HG02852 (cell line): ENCODE data around the gene HEYL.
A peak's percentile ranks its signal among the peaks of the same experiment; 100 is the strongest.
"Not testable (repeated sequence)": the region's sequence is repeated elsewhere in the genome, so short reads cannot be mapped to it uniquely, and the experiment has no call there.

Experiments
- ATAC-seq: cut with Tn5 transposase; IDR thresholded peaks from one replicate; pipeline ENCODE4 v1.9.1; 2021; ENCODE audit warnings: mild to moderate bottlenecking, moderate library complexity; ENCODE audit not compliant: unreplicated experiment

The HEYL gene

DNA sequence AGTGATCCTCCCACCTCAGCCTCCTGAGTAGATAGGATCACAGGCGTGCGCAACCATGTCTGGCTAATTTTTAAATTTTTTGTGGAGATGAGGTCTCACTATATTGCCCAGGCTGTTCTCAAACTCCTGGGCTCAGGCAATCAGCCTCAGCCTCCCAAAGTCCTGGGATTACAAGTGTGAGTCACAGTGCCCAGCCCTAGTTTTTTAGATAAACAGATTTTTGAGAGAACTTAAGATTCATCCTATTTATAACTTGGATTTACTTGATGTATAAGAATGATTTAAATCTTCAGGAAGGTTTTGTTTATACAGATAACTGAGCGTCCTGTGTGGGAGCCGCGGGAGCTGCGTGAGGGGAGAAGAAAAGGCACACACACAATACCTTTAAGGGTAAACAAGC, 26.2 kb downstream of the HEYL start:
- ATAC-seq: no peak

DNA sequence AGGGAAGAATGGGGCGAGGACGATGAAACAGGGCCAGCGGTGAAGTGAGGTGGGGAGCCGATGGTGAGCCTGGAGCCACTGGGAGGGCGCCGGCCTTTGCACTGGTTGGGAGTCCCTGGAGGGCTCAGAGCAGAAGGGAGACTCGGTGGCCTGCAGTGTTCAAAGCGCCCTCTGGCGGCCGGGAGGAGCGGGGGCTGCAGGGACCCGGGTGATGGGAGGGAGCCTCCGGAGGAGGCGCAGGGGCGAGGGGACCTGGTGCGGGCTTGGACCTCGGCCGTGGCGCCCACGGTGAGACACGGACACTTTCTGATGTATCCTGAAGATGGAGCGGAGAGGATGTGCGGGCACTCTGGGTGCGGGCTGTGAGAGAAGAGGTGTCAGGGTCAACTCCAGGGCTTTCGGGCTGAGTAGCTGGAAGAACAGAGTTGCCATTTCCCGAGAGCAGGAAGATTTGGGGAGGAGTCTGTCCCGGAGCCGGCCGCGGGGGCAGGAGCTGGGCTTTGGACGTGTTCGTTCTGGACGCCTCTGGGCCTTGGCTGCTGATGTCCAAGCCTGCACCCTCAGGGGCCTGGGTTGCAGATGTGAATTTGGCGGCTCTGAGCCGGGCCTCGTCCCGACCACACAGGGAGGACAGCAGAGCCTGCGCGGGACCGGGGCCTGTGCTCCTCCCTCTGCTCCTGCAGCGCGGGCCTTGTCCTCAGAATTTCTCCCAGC, 29.7 kb downstream of the HEYL start:
- ATAC-seq: peak; percentile 69

DNA sequence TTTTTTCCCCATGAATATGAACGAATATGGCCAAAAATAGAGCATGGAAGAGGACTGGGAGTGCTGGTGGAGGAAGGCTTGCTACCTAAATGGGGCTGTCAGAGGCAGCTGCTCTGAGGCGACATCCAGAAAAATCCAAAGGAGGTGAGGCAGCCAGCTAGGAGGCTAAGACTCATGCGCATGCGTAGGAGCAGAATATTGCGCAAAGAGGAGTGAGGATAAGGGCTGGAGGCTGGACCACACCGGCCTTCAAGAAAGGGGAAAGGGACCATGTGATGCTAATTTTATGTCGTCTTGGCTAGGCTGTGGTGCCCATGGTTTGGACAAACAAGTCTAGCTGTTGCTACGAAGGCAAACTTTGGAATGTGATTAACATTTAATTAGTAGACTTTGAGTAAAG, 30.5 kb downstream of the HEYL start:
- no peak for ATAC-seq

DNA sequence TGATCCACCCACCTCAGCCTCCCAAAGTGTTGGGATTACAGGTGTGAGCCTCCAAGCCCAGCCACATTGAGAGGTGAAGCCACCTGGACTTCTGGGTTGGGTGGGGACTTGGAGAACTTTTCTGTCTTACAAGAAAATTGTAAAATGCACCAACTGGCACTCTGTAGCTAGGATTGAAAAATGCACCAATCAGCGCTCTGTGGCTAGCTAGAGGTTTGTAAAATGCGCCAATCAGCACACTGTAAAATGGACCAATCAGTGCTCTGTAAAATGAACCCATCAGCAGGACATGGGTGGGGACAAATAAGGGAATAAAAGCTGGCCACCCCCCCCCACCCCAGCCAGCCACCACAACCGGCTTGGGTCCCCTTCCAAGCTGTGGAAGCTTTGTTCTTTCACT, 35.8 kb downstream of the HEYL start:
- not testable (repeated sequence) for ATAC-seq

DNA sequence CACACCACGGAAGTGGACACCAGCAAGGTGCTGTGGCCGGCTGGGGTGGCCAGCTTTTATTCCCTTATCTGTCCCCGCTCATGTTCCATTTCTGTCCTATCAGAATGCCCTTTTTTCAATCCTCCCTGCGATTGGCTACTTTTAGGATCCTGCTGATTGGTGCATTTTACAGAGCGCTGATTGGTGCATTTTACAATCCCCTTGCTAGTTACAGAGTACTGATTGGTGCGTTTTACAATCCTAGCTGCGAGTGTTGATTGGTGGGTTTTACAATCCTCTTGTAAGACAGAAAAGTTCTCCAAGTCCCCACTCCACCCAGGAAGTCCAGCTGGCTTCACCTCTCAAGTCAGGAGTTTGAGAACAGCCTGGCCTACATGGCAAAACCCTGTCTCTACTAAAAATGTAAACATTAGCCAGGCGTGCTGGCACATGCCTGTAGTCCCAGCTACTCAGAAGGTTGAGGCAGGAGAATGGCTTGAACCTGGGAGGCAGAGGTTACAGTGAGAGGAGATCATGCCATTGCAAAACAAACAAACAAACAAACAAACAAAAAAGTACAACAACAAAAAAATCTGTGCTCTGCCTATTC, 37.7 kb downstream of the HEYL start:
- ATAC-seq: not testable (repeated sequence)

DNA sequence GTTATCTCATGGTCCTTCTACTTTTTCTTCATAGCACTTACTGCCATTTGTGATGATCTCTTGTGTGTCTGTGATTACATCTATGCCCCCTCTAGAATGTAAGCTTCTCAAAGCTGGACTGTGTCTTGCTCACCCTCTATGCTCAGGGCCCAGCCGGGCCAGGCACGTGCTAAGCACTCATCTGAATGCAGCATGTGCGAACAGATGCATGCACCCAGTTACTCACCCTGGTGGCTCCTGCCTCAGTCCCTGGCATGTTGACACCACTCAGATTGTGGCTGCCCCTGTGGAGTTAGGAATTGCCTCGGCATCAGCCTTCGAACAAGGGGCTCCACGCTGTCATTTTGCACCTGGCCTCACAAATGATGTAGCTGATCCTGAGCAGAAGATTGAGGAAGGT, 43.3 kb downstream of the HEYL start:
- no peak for ATAC-seq

DNA sequence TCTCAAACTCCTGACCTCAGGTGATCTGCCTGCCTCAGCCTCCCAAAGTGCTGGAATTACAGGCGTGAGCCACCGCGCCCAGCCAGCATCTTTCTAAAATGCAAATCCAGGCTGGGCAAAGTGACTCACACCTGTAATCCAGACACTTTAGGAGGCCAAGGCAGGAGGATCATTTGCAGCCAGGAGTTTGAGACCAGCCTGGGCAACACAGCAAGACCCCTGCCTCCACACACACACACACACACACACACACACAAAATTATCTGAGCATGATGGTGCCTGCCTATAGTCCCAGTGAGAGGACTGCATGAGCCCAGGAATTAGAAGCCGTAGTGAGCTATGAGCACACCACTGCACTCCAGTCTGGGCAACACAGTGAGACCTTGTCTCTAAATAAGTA, 46.1 kb downstream of the HEYL start:
- ATAC-seq: no peak

DNA sequence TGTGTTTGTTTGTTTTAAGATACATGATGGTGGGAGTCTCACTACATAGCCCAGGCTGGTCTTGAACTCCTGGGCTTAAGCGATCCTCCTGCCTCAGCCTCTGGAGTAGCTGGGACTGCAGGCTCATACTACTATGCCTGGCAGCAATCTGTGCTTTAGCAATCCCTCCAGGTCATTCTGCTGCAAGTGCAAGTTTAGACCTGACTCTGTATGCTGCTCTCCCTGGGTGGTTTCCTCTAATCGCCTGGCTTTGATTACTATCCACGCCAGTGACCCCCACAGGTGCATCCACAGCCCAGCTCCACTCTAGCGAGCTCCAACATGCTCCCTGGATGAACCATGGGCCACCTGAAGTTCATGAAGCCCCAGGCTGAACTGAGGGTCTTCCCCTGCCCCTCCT, 47.4 kb downstream of the HEYL start:
- no peak for ATAC-seq

DNA sequence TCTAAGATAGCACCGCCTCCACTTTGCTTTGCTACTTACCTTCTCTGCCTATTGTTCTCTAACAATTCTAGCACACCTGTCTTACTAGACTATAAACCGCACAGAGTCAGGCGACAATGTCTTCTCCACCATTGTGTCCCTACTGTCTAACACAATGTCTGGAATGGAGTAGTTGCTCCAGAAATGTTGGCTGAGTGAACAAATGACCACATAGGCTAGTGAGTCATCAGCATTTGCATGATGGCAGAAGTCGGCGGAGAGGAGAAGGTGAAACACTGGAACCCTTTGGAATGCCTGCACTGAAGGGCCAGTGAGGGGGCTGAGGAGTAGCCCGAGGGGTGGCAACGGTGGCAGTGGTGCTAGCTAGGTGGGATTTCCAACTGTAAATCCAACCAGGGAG, 48.9 kb downstream of the HEYL start:
- ATAC-seq: no peak

DNA sequence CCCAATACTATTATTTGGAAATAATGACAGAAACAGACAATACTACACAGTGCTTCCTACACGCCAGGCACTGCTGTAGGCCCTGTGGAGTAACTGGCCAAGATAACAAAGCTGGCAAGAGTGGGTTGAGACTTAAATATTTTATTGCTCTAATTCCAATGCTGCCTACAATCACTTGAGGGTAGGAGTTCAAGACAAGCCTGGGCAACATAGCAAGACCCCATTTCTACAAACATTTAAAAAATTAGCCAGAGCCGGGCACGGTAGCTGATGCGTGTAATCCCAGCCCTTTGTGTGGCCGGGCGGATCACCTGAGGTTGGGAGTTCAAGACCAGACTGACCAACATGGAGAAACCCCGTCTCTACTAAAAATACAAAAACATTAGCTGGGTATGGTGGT, 53.5 kb downstream of the HEYL start:
- ATAC-seq: no peak

DNA sequence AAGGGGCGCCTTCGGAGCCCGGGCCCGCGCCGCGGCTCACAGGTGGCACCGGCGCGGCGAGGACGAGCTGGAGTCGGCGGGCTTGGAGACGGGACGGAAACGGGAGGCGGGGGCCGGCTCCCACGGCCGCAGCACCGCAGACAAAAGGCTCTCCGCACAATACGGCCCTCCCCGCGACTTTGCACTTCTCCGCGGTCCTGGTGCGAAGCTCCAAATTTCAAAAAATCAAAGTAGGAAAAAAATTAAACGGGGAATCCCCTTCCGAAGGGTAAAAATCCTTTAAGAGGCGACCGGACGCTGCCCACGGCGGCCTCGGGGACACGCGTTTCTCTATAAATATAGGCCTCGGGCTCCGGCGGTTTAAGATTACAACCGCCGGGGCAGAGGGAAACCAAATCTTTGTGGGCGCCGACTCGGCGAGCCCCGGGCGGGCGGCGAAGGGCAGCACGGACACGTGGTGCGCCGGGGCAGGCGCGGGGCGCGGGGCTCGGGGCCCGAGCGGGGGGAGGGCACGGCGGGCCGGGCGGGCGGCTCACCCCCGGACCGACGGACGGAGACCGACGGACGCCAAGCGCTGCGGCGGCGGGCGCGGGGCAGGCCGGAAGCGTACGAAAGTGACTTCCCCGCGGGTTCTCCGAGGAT, 63.3 kb downstream of the HEYL start:
- ATAC-seq: peak; percentile 43

DNA sequence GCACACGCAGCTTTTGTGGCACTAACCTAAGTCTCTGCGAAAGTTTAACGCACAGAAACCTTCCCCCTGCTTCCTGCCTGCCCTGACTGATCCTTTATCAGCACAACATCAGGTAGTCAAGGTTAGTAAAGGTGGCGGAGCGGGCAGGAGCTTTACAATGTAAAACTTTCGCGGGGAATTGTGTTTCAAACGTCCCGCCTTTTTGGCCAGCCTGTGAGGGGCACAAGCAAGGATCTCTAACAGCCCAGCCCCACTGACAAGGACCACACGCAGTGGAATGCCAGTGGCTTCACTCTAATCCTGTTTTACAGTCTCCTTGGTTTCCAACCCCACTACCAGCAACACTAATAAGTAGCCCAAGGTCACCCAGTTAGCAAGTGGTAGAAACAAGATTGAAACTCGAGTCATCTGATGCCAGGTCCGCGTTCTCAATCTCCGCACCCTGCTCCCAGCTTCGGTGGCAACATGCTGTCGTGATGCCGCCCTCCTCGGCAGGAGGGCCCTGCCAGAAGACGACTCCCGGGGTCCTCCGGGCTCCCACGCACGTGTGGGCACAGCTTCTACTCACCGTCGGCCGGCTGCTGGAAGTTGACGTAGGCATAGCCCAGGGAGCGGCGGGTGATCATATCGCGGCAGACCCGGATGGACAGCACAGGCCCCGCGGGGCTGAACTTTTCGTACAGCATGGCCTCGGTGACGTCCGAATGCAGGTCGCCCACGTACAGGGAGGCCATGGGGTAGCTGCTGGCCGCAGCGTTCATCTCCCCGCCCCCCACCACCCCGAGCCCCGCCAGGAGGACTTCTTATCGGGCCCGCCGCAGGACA, 64.0 kb downstream of the HEYL start:
- peak; percentile 25 for ATAC-seq

DNA sequence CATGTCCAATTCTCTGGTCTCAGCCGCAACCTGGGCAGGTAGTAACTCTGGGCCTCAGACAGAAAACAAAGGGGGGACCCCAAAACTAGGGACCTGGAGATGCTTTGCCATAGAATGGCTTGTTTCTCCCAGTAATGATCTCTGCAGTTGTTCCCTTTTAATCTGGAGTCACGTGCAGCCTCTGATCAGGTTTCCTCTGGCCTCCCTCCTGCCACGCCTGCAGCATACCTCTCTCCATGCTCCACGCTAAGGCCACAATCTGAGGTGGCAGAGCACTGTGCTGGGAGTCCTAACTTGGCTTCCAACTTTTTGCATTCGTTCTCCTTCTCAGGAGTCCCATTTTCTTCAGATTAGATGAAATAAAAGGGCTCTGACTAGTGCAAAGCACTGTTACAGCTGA, 64.8 kb downstream of the HEYL start:
- ATAC-seq: no peak
